Measurements from ENCODE around the gene R3HDM4.

Gene R3HDM4

DNA sequence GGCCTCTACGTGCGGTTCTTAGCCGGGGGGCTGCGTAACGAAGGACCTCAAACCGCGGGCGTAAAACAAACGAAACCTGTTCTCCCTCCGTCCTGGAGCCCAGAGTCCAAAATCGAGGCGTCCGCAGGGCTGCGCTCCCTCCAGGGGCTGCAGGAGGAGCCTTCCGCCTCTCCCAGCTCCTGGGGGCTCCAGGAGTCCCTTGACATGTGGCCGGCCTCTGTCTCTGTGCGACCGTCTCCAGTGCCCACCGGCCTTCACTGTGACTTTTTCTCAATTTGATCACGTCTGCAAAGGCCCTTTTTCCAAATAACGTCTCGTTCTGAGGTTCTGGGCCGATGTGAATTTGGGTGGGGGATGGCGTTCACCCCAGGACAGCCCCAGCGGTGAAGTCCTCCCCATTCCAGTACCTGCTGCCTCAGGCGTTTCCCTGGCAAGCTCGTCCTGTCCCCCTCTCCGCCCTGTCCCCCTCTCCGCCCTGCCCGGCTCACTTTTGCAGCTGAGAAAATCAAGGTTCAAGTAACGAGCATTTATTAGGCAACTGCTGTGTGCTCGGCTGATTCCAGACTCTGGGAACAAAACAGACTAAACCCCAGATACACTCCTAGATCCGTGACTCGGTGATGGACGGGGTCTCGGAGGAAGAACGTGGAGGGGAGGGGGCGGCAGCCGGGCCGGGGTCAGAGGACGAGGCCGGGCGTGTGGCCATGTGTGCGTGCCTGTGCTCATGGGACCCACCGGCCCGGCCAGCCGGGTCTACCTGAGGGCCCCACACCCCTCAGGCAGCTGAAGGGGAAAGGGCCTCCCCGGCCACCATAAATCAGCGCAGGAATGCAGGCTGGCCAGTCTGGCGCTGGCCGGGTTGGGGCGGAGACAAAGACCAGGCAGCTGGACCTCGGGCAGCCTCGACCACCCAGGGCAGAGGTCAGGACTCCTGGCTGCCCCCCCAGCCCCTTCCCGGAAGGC lies 43.1 kb upstream of the R3HDM4 start:
- DNase-seq (ENCODE audit: insufficient read length, low spot score) (no peak), FAIRE-seq (no peak)
- TF ChIP-seq, protein P1, sequence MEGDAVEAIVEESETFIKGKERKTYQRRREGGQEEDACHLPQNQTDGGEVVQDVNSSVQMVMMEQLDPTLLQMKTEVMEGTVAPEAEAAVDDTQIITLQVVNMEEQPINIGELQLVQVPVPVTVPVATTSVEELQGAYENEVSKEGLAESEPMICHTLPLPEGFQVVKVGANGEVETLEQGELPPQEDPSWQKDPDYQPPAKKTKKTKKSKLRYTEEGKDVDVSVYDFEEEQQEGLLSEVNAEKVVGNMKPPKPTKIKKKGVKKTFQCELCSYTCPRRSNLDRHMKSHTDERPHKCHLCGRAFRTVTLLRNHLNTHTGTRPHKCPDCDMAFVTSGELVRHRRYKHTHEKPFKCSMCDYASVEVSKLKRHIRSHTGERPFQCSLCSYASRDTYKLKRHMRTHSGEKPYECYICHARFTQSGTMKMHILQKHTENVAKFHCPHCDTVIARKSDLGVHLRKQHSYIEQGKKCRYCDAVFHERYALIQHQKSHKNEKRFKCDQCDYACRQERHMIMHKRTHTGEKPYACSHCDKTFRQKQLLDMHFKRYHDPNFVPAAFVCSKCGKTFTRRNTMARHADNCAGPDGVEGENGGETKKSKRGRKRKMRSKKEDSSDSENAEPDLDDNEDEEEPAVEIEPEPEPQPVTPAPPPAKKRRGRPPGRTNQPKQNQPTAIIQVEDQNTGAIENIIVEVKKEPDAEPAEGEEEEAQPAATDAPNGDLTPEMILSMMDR (IDR thresholded peaks at IDR 0.05; ENCODE audit: insufficient read depth, missing control alignments), result no peak

DNA sequence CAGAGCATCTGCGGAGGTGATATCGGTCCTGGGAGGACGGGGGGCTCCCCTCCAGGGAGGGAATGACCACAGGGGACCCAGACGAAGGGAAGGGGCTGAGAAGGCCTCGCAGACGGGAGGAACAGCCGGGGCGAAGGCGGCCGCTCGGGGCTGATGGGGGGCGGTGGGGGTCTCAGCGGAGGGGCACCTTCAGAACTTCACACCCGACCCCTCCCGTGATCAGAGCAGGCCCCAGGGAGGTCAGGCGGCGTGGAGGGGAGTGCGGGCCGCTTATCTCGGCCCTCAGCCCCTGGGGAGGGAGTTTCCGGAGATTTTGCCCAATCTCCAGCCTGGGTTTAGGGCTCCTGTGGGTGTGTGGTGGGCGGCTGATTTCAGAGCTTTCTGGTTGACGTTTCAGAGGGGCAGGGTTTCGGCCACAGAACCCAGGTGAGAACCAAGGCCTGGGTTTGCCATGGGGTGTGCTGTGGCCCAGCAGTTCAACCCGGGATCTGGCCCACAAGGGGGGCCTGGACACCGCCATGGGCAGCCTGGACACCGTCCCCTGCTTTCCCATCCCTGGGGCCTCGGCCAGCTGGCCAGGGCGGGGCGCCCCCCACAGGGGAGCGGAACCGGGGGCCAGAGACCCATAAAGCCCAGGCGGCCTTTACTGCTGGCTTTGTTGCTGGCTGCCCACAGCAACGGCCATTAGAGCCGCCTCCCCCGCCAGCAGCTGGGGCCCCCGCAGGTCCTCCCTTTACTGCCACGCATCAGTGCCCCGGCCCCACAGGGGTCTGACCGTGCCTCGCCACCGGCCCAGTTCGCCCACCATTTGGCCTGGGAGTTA lies 41.9 kb upstream of the R3HDM4 start:
- no peak for FAIRE-seq
- DNase-seq (ENCODE audit: insufficient read length, low spot score), result no peak
- TF ChIP-seq, protein P1 (IDR thresholded peaks at IDR 0.05; ENCODE audit: insufficient read depth, missing control alignments), result no peak

DNA sequence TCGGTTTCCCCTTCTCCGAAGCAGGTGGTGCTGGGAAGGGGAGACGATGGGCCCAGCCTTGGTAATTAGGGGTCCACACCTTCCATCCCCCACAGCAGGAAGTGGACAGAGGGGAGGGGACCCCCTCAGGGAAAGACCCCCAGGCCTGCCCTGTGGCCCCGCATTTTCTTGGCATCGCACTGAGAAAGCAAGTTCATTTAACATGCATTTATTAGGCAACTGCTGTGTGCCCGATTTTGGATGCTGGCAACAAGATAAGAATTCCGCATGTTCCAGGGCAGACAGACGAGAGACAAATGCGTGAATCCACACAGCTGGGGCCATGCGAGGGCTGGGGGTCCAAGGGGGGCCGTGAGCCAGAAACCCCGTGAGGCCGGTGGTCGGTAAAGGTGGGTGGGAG lies 41.3 kb upstream of the R3HDM4 start:
- no peak for FAIRE-seq
- TF ChIP-seq, protein P1 (IDR thresholded peaks at IDR 0.05; ENCODE audit: insufficient read depth, missing control alignments), result no peak
- no peak for DNase-seq (ENCODE audit: insufficient read length, low spot score)

DNA sequence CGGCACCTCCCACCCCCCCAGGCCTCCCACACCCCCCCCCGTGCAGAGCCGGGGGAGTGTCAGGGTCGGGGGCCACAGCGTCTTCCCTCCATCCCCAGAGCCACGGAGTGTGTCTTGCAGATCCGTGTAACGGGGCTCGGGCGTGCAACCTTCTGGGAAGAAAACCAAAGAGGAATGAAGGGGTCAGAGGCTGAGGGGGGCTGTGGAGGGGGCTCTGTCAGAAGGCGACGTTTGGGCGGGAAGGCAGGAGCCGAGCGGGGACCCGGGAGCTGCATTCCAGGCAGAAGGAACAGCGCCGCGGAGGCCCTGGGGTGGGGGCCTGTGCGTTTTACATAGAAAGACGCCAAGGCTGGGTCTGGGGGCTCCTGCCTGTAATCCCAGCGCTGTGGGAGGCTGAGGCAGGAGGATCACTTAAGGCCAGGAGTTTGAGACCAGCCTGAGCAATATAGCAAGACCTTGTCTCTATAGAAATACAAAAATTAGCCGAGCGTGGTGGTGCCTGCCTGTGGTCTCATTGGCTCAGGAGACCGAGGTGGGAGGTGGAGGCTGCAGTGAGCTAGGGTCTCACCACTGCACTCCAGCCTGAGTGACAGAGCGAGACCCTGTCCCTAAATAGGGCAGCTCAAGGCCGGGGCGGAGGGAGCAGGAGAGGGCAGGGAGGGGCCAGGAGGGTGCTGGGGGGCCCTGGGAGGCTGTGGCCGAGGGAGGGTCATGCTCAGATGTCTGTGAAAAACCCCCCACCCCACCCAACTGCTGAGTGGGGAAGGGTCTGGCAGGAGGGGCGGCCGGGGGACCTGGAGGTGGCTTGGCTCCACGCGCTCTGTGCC lies 40.6 kb upstream of the R3HDM4 start:
- FAIRE-seq, result no peak
- DNase-seq (ENCODE audit: insufficient read length, low spot score), result no peak
- TF ChIP-seq, protein P1 (IDR thresholded peaks at IDR 0.05; ENCODE audit: insufficient read depth, missing control alignments), result no peak

DNA sequence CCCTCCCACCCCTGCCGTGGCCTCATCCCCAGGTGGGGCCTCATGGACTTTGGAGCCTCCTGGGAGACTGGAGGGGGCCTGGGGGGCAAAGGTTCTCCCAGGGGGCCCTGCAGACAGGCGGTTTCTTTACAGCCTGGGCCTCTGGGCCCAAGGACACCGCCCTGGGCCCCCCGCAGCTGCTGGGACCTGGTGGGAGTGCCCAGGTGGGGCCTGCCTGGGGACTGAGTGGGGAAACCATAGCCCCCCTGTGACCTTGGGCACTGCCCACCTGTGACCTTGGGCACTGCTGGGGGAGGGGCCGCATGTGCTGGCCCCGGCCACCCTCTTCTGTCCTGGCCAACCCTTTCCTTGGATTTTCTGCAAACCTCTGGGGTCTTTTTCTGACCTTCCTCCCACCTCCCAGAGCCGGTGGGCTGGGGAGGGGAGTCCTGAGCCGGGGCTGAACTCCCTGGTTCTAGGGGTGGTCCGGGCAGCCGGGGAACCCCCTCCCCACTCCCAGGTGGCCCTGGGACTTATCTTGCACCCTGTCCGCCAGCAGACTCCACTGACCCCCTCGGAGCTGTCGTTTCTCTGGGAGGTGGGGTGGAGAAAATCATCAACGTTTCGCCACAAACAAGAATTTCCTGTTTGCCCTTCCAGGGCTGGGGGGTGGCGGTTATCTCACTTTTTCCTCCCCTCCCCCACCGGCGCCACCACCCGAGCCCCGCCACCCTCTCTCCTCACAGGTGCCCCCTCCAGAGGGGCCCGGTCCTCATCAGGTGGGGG lies 39.8 kb upstream of the R3HDM4 start:
- TF ChIP-seq, protein P1 (IDR thresholded peaks at IDR 0.05; ENCODE audit: insufficient read depth, missing control alignments), result no peak
- FAIRE-seq (no peak), DNase-seq (ENCODE audit: insufficient read length, low spot score) (no peak)

DNA sequence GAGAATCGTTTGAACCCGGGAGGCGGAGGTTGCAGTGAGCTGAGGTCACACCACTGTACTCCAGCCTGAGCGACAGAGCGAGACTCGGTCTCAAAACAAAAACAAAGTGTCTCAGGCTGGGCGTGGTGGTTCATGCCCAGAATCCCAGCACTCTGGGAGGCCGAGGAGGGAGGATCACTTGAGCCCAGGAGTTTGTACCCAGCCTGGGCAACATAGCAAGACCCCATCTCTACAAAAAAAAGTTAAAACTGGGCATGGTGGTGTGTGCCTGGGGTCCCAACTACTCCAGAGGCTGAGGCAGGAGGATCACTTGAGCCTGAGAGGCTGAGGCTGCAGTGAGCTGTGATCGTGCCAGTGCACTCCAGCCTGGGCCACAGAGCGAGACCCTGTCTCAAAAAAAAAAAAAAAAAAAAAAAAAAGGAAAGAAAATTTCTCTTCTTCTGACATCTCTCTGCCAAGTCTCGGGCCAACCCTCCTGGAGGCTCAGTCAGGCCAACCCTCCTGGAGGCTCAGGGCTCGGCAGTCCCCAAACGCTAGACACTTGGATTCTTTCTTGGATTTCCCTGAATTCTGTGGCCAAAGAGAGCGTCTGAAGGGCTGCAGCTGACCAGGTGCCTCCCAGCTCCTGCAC lies 39.1 kb upstream of the R3HDM4 start:
- FAIRE-seq, result no peak

More for the DNA sequence above, 39.1 kb upstream of the R3HDM4 start:
- DNase-seq (ENCODE audit: insufficient read length, low spot score), result no peak
- TF ChIP-seq, protein P1 (IDR thresholded peaks at IDR 0.05; ENCODE audit: insufficient read depth, missing control alignments), result no peak

Data from D721Med (cell line).